Mesenchymal stem cell (in vitro differentiated cells and primary cell): ENCODE measurements around the gene UBE2I.

ENCODE experiments used
- DNase-seq: peaks from one replicate; pipeline ENCODE4 v3.0.0-alpha.2; 2013
- H2AFZ ChIP-seq: one replicate; pipeline ENCODE4 v1.6.1; 2013; ENCODE audit warnings: low read depth, mild to moderate bottlenecking, control low read depth, inconsistent platforms, low read length, moderate library complexity
- H2AK5ac ChIP-seq: 2 replicates; pipeline ENCODE4 v1.6.1; 2013; ENCODE audit warnings: low read length, moderate library complexity, mild to moderate bottlenecking, inconsistent platforms; ENCODE audit not compliant: severe bottlenecking
- H2BK120ac ChIP-seq: one replicate; pipeline ENCODE4 v1.6.1; 2013; ENCODE audit warnings: low read depth, mild to moderate bottlenecking, inconsistent platforms, low read length, moderate library complexity
- H2BK12ac ChIP-seq, 2 experiments: one replicate each; pipeline ENCODE4 v1.6.1; 2013; ENCODE audit warnings: inconsistent platforms in 2 of 2, low read length in 2 of 2, mild to moderate bottlenecking in 2 of 2, moderate library complexity in 2 of 2, control low read depth in 1 of 2
- H2BK15ac ChIP-seq: one replicate; pipeline ENCODE4 v1.6.1; 2013; ENCODE audit warnings: mild to moderate bottlenecking, low read depth, inconsistent platforms; ENCODE audit not compliant: poor library complexity, severe bottlenecking
- H2BK5ac ChIP-seq: 2 replicates; pipeline ENCODE4 v1.6.1; 2013; ENCODE audit warnings: low read depth, mild to moderate bottlenecking, low read length, control low read depth, inconsistent platforms; ENCODE audit not compliant: poor library complexity, severe bottlenecking
- H3K14ac ChIP-seq, 2 experiments: one replicate each; pipeline ENCODE4 v1.6.1; 2013; ENCODE audit warnings: inconsistent platforms in 2 of 2, low read length in 2 of 2, control low read depth in 1 of 2, mild to moderate bottlenecking in 1 of 2, moderate library complexity in 1 of 2
- H3K18ac ChIP-seq, 2 experiments: one replicate each; pipeline ENCODE4 v1.6.1; 2013; ENCODE audit warnings: inconsistent platforms in 2 of 2, low read length in 2 of 2, control low read depth in 1 of 2, low read depth in 1 of 2, mild to moderate bottlenecking in 1 of 2
- H3K23ac ChIP-seq, 2 experiments: one replicate each; pipeline ENCODE4 v1.6.1; 2013; ENCODE audit warnings: inconsistent platforms in 2 of 2, low read length in 2 of 2, mild to moderate bottlenecking in 2 of 2, moderate library complexity in 2 of 2, control low read depth in 1 of 2
- H3K27ac ChIP-seq: 2 replicates; pipeline ENCODE4 v1.5.1; 2013; ENCODE audit warnings: mild to moderate bottlenecking, moderate library complexity, low read length, control low read depth, inconsistent platforms; ENCODE audit not compliant: poor library complexity, severe bottlenecking
- H3K27me3 ChIP-seq, 2 experiments: 2 replicates each; pipeline versions ENCODE4 v1.6.1 to v1.7.0; 2013; ENCODE audit warnings: low read length in 2 of 2, mild to moderate bottlenecking in 2 of 2, moderate library complexity in 2 of 2, control low read depth in 1 of 2, inconsistent platforms in 1 of 2; ENCODE audit not compliant: control insufficient read depth in 1 of 2, insufficient read depth in 1 of 2
- H3K36me3 ChIP-seq, 2 experiments: 2 replicates each; pipeline versions ENCODE4 v1.6.1 to v1.7.0; 2013; ENCODE audit warnings: low read length in 2 of 2, control low read depth in 1 of 2, inconsistent platforms in 1 of 2, low read depth in 1 of 2, mild to moderate bottlenecking in 1 of 2; ENCODE audit not compliant: insufficient read depth in 2 of 2, control insufficient read depth in 1 of 2
- H3K4ac ChIP-seq, 2 experiments: one replicate each; pipeline ENCODE4 v1.6.1; 2013; ENCODE audit warnings: inconsistent platforms in 2 of 2, low read length in 2 of 2, mild to moderate bottlenecking in 2 of 2, moderate library complexity in 2 of 2, control low read depth in 1 of 2, low read depth in 1 of 2
- H3K4me1 ChIP-seq: 2 replicates; pipeline ENCODE4 v1.6.1; 2013; ENCODE audit warnings: low read depth, low read length, control low read depth; ENCODE audit not compliant: control insufficient read depth, insufficient read depth
- H3K4me2 ChIP-seq: 2 replicates; pipeline ENCODE4 v1.6.1; 2013; ENCODE audit warnings: low read length, mild to moderate bottlenecking, inconsistent platforms; ENCODE audit not compliant: poor library complexity, severe bottlenecking
- H3K4me3 ChIP-seq, 2 experiments: 2 replicates each; pipeline versions ENCODE4 v1.5.1 to v1.7.0; 2013; ENCODE audit warnings: low read length in 2 of 2, mild to moderate bottlenecking in 2 of 2, control low read depth in 1 of 2, low read depth in 1 of 2; ENCODE audit not compliant: insufficient read depth in 1 of 2
- H3K79me1 ChIP-seq: replicated peaks from 2 replicates; pipeline ENCODE4 v1.6.1; 2013; ENCODE audit warnings: mild to moderate bottlenecking, control low read depth, low read length, inconsistent platforms; ENCODE audit not compliant: poor library complexity, severe bottlenecking
- H3K9ac ChIP-seq: 2 replicates; pipeline ENCODE4 v1.7.0; 2013; ENCODE audit warnings: mild to moderate bottlenecking, low read length, moderate library complexity
- H3K9me3 ChIP-seq: 2 replicates; pipeline ENCODE4 v1.7.0; 2013; ENCODE audit warnings: mild to moderate bottlenecking, low read length; ENCODE audit not compliant: control insufficient read depth
- H4K8ac ChIP-seq: one replicate; pipeline ENCODE4 v1.6.1; 2013; ENCODE audit warnings: inconsistent platforms, mild to moderate bottlenecking, low read length, moderate library complexity
- H4K91ac ChIP-seq: one replicate; pipeline ENCODE4 v1.6.1; 2013; ENCODE audit warnings: mild to moderate bottlenecking, low read length, inconsistent platforms
- WGBS: methylation state at CpG from one replicate; pipeline ENCODE4 v1.1.7; 2013; ENCODE audit warnings: mixed read lengths; 5-methylcytosine and 5-hydroxymethylcytosine counted together

UBE2I gene

GRCh38 chr16:1320658-1321240 lies 11.3 kb downstream of the UBE2I start:
- Histone ChIP-seq H3K79me1 (peaks cover 49% of the 10 kb centered on the region), H3K27ac (no peak overlapping the region), H4K91ac (no peak overlapping the region), H3K23ac (no peak overlapping the region), H2BK15ac (no peak overlapping the region), H3K4ac (no peak overlapping the region), H3K14ac (no peak overlapping the region), H3K36me3 (peaks cover 90 to 96% of the 10 kb centered on the region in 2 experiments), H3K4me1 (peaks cover 2% of the 10 kb centered on the region), H3K18ac (no peak overlapping the region), H3K4me3 (no peak overlapping the region), H3K9ac (no peak overlapping the region), H2BK5ac (no peak overlapping the region), H2BK120ac (no peak overlapping the region), H3K27me3 (no peaks in the 10 kb centered on the region), H2AFZ (no peak overlapping the region), H2AK5ac (no peak overlapping the region), H3K9me3 (no peaks in the 10 kb centered on the region), H3K4me2 (no peak overlapping the region), H2BK12ac (no peak overlapping the region), H4K8ac (no peak overlapping the region)
- WGBS: 93% methylated on average over 17 of the region's 22 CpGs
- DNase-seq: no peak

- peaks cover 76 to 94% of the 10 kb centered on the region in 2 experiments for H3K36me3 ChIP-seq
- no peak overlapping the region for H2BK12ac ChIP-seq
- no peak overlapping the region for H2BK15ac ChIP-seq
- no peak overlapping the region for H2BK5ac ChIP-seq
- no peak overlapping the region for H4K8ac ChIP-seq
- peaks cover 46% of the 10 kb centered on the region for H3K79me1 ChIP-seq
- no peaks in the 10 kb centered on the region for H3K27me3 ChIP-seq
- peaks cover 2% of the 10 kb centered on the region for H3K4me1 ChIP-seq
- no peak overlapping the region for H3K4ac ChIP-seq
- H2AFZ ChIP-seq: no peak overlapping the region
- no peak overlapping the region for H3K14ac ChIP-seq
- DNase-seq: no peak
- H3K9ac ChIP-seq: no peak overlapping the region
- no peak overlapping the region for H3K27ac ChIP-seq
- H2AK5ac ChIP-seq: no peak overlapping the region
- no peaks in the 10 kb centered on the region for H3K9me3 ChIP-seq
- H3K4me3 ChIP-seq: no peak overlapping the region
- H4K91ac ChIP-seq: no peak overlapping the region
- H3K4me2 ChIP-seq: no peak overlapping the region
- H2BK120ac ChIP-seq: no peak overlapping the region
- H3K23ac ChIP-seq: no peak overlapping the region
- H3K18ac ChIP-seq: no peak overlapping the region
- WGBS: 98% methylated on average over 8 of the region's 8 CpGs
These were observed 13.0 kb downstream of the UBE2I start for GRCh38 chr16:1322407-1322806.

- 96% methylated on average over 35 of the region's 35 CpGs for WGBS
These were observed 14.1 kb downstream of the UBE2I start for GRCh38 chr16:1323296-1324239.

GRCh38 chr16:1324286-1324826 lies 14.9 kb downstream of the UBE2I start:
- H2BK120ac ChIP-seq: no peak overlapping the region
- H2AK5ac ChIP-seq: no peak overlapping the region
- no peak overlapping the region for H4K8ac ChIP-seq

More at GRCh38 chr16:1323296-1324239, 14.1 kb downstream of the UBE2I start:
- no peaks in the 10 kb centered on the region for H3K27me3 ChIP-seq
- no peak overlapping the region for H3K23ac ChIP-seq
- H3K4me3 ChIP-seq: no peak overlapping the region
- H2BK12ac ChIP-seq: no peak overlapping the region
- no peak overlapping the region for H3K18ac ChIP-seq
- H2AK5ac ChIP-seq: no peak overlapping the region
- peaks cover 41% of the 10 kb centered on the region for H3K79me1 ChIP-seq
- H2BK5ac ChIP-seq: no peak overlapping the region
- H4K91ac ChIP-seq: peak overlapping the region; percentile 10
- no peak for DNase-seq
- no peak overlapping the region for H3K9ac ChIP-seq
- H3K4me1 ChIP-seq: peaks cover 2% of the 10 kb centered on the region
- H3K9me3 ChIP-seq: no peaks in the 10 kb centered on the region
- peaks cover 64 to 87% of the 10 kb centered on the region in 2 experiments for H3K36me3 ChIP-seq
- H2BK15ac ChIP-seq: no peak overlapping the region
- no peak overlapping the region for H2AFZ ChIP-seq
- H3K4me2 ChIP-seq: no peak overlapping the region
- no peak overlapping the region for H3K14ac ChIP-seq
- no peak overlapping the region for H3K27ac ChIP-seq
- H2BK120ac ChIP-seq: no peak overlapping the region
- H3K4ac ChIP-seq: no peak overlapping the region
- H4K8ac ChIP-seq: no peak overlapping the region

More at GRCh38 chr16:1324286-1324826, 14.9 kb downstream of the UBE2I start:
- H3K14ac ChIP-seq: no peak overlapping the region
- H3K79me1 ChIP-seq: peaks cover 35% of the 10 kb centered on the region
- H3K4me1 ChIP-seq: no peaks in the 10 kb centered on the region
- no peaks in the 10 kb centered on the region for H3K27me3 ChIP-seq
- no peak overlapping the region for H3K4me2 ChIP-seq
- H3K18ac ChIP-seq: no peak overlapping the region
- no peak overlapping the region for H3K23ac ChIP-seq
- H2BK5ac ChIP-seq: no peak overlapping the region
- no peak overlapping the region for H4K91ac ChIP-seq
- no peak overlapping the region for H2BK12ac ChIP-seq
- peaks cover 56 to 79% of the 10 kb centered on the region in 2 experiments for H3K36me3 ChIP-seq
- no peak overlapping the region for H2BK15ac ChIP-seq
- H3K9me3 ChIP-seq: no peaks in the 10 kb centered on the region
- no peak overlapping the region for H3K4me3 ChIP-seq
- H2AFZ ChIP-seq: no peak overlapping the region
- 94% methylated on average over 21 of the region's 22 CpGs for WGBS
- no peak overlapping the region for H3K4ac ChIP-seq
- H3K27ac ChIP-seq: no peak overlapping the region
- no peak for DNase-seq
- H3K9ac ChIP-seq: no peak overlapping the region
